OCI-LY1 (cell line): ENCODE data around the gene CALML5.

ENCODE experiments used
- H2AFZ ChIP-seq: fragments of 200-600 bp; sonication (generic), shearing (Covaris generic); 2 replicates; pipeline ENCODE4 v1.6.0; 2014; ENCODE audit warnings: antibody characterized with exemption, mild to moderate bottlenecking, low read length
- H3F3A ChIP-seq: fragments of 200-600 bp; sonication (generic), shearing (Covaris generic); 2 replicates; pipeline ENCODE4 v1.6.0; 2014; ENCODE audit warnings: mild to moderate bottlenecking, antibody characterized with exemption, low read length, moderate library complexity; ENCODE audit not compliant: insufficient read depth
- H3K27ac ChIP-seq: fragments of 200-600 bp; sonication (generic); 2 replicates; pipeline ENCODE4 v1.5.1; 2014; ENCODE audit warnings: low read length, mixed run types, mild to moderate bottlenecking, low read depth; ENCODE audit not compliant: poor library complexity, severe bottlenecking
- H3K27me3 ChIP-seq: fragments of 200-600 bp; sonication (generic); 2 replicates; pipeline ENCODE4 v1.6.0; 2014; ENCODE audit warnings: antibody characterized with exemption, mild to moderate bottlenecking, low read length, moderate library complexity; ENCODE audit not compliant: insufficient read depth
- H3K36me3 ChIP-seq: fragments of 200-600 bp; sonication (generic); 2 replicates; pipeline ENCODE4 v1.6.1; 2014; ENCODE audit warnings: mild to moderate bottlenecking, antibody characterized with exemption, low read length, moderate library complexity, mixed read lengths; ENCODE audit not compliant: insufficient read depth
- H3K4me1 ChIP-seq: fragments of 200-600 bp; sonication (generic); 2 replicates; pipeline ENCODE4 v1.5.1; 2014; ENCODE audit warnings: mild to moderate bottlenecking, low read length, moderate library complexity; ENCODE audit not compliant: insufficient read depth, severe bottlenecking
- H3K4me2 ChIP-seq: fragments of 200-600 bp; sonication (generic), shearing (Covaris generic); 2 replicates; pipeline ENCODE4 v1.6.1; 2014; ENCODE audit warnings: low read length
- H3K4me3 ChIP-seq: fragments of 200-600 bp; sonication (generic); 2 replicates; pipeline ENCODE4 v1.5.1; 2014; ENCODE audit warnings: low read length, low read depth, mild to moderate bottlenecking, mixed read lengths; ENCODE audit not compliant: poor library complexity, severe bottlenecking
- H3K79me2 ChIP-seq: fragments of 200-600 bp; shearing (Covaris generic); 2 replicates; pipeline ENCODE4 v1.6.1; 2016; ENCODE audit warnings: mixed run types, low read length, mixed read lengths; ENCODE audit not compliant: insufficient read depth
- H3K9ac ChIP-seq: fragments of 200-600 bp; sonication (generic), shearing (Covaris generic); 2 replicates; pipeline ENCODE4 v1.6.1; 2014; ENCODE audit warnings: mild to moderate bottlenecking, low read length, mixed read lengths
- H3K9me2 ChIP-seq: fragments of 200-600 bp; sonication (generic), shearing (Covaris generic); 2 replicates; pipeline ENCODE4 v1.6.1; 2014; ENCODE audit warnings: low read depth, mild to moderate bottlenecking, low read length, mixed read lengths
- H3K9me3 ChIP-seq: fragments of 200-600 bp; shearing (Covaris generic); 2 replicates; pipeline ENCODE4 v1.6.1; 2014; ENCODE audit warnings: low read length, mixed read lengths
- H4K20me1 ChIP-seq: fragments of 200-600 bp; sonication (generic), shearing (Covaris generic); 2 replicates; pipeline ENCODE4 v1.6.0; 2016; ENCODE audit warnings: mild to moderate bottlenecking, low read length; ENCODE audit not compliant: insufficient read depth
- CTCF ChIP-seq: fragments of 200-600 bp; sonication (generic), shearing (Covaris generic); IDR thresholded peaks from 2 replicates; pipeline ENCODE4 v1.5.1; 2017; ENCODE audit warnings: mild to moderate bottlenecking, antibody characterized with exemption, low read length, moderate library complexity, mixed read lengths
- EZH2 ChIP-seq: fragments of 200-600 bp; sonication (generic), shearing (Covaris generic); IDR thresholded peaks from 2 replicates; pipeline ENCODE4 v1.8.0; 2017; ENCODE audit warnings: borderline replicate concordance, mixed run types, mild to moderate bottlenecking, antibody characterized with exemption, low read length, moderate library complexity, mixed read lengths

Gene CALML5

DNA sequence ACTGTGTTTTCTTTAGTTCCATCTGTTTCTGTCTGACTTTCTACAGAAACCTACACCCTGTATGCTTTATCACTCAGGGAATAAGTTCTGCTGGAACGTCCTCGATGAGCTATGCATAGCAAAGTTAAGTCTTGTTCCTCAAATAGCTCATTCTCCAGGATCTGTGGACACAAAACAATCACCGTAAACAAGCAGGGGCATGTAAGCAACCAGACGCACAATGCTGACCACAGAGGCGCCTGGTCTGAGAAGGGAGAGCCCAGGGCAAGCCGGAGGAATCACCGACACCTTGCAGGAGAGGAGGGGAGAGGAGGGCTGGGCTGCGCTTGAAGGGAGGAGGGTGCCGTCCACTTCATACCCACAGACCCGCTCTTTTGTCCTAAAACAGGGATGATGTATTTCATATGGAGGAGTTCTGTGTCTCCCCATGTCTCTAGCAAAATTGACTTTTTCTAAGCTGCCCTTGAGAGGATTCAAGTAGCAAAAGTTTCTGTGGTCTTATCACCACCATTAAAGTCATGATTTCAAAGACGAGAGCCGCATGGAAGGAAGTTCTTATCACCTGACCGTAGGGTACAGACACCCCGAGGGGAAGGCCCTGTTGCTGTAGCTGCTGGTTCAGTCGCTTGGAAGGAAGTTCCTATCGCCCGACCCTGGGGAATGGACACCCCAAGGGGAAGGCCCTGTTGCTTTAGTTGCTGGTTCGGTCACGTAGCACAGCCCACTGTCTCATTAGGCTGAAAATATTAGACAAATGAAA is 39.7 kb upstream of the CALML5 start:
- TF ChIP-seq EZH2 (no peak), CTCF (no peak)
- Histone ChIP-seq H3F3A (no peaks in the 10 kb centered on the region), H3K4me3 (no peak overlapping the region), H3K9ac (no peak overlapping the region), H4K20me1 (no peaks in the 10 kb centered on the region), H3K79me2 (no peaks in the 10 kb centered on the region), H3K27me3 (no peaks in the 10 kb centered on the region; the same call in 1 of the 2 replicates), H3K9me3 (peaks cover 2% of the 10 kb centered on the region; the same call in 1 of the 2 replicates), H3K36me3 (no peaks in the 10 kb centered on the region), H3K4me1 (no peaks in the 10 kb centered on the region), H3K27ac (no peak overlapping the region), H3K4me2 (no peak overlapping the region), H2AFZ (no peak overlapping the region), H3K9me2 (no peaks in the 10 kb centered on the region)

DNA sequence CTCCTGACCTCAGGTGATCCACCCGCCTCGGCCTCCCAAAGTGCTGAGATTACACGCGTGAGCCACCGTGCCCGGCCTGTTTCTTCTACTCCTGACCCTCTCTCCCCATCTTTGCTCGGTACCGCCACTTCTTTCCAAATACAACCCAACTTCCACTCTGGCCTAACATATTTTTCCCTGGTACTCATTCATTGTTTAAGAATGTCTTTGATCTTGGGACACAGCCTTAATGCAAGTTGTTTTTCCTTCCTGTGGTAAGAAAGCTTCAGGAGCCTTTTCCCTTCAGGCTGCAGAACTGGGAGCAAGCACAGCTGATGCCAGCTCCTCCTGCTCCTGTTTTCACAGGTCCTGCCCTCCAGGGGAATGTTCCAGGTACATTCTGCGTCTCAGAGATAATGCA is 39.1 kb upstream of the CALML5 start:
- Histone ChIP-seq H3K36me3 (no peaks in the 10 kb centered on the region), H3K27ac (no peak overlapping the region), H3F3A (no peaks in the 10 kb centered on the region), H3K4me1 (no peaks in the 10 kb centered on the region), H3K27me3 (no peaks in the 10 kb centered on the region; the same call in 1 of the 2 replicates), H3K9me3 (peaks cover 2% of the 10 kb centered on the region; the same call in 1 of the 2 replicates), H3K9ac (no peak overlapping the region), H2AFZ (no peak overlapping the region), H3K9me2 (no peaks in the 10 kb centered on the region), H3K4me2 (no peak overlapping the region), H3K4me3 (no peak overlapping the region), H3K79me2 (no peaks in the 10 kb centered on the region), H4K20me1 (no peaks in the 10 kb centered on the region)
- TF ChIP-seq EZH2 = no peak
- no peak for TF ChIP-seq CTCF

DNA sequence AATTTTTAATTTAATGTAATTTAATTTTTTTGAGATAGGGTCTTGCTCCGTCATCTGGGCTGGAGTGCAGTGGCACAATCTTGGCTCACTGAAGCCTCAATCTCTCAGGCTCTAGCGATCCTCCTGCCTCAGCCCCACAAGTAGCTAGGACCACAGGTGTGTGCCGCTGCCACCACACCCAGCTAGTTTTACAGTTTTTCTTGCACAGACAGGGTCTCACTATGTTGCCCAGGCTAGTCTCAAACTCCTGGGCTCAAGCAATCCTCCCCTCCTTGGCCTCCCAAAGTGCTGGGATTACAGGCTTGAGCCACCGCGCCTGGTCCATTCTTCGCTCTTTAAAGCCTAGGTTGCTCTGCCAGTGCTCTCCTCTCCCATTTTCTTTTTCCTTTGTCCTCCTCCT is 38.3 kb upstream of the CALML5 start:
- no peaks in the 10 kb centered on the region for H3K79me2 ChIP-seq
- H3F3A ChIP-seq = no peaks in the 10 kb centered on the region
- no peak overlapping the region for H3K4me3 ChIP-seq
- no peaks in the 10 kb centered on the region for H4K20me1 ChIP-seq
- H3K27ac ChIP-seq = no peak overlapping the region
- TF ChIP-seq EZH2 (no peak), CTCF (no peak)
- H3K9me2 ChIP-seq = no peaks in the 10 kb centered on the region
- no peak overlapping the region for H2AFZ ChIP-seq
- no peak overlapping the region for H3K4me2 ChIP-seq
- no peaks in the 10 kb centered on the region for H3K36me3 ChIP-seq
- H3K27me3 ChIP-seq = no peaks in the 10 kb centered on the region; the same call in 1 of the 2 replicates
- no peak overlapping the region for H3K9ac ChIP-seq
- no peaks in the 10 kb centered on the region for H3K4me1 ChIP-seq
- peaks cover 2% of the 10 kb centered on the region; the same call in 1 of the 2 replicates for H3K9me3 ChIP-seq
